RPMI7951 (cell line): ENCODE results near the gene FICD. TPM values are rescaled to one million over a fixed set of nuclear protein-coding genes. Genes with fewer than 3 reads are reported as not detected.

Source experiments
- DNase-seq: peaks from one replicate; pipeline ENCODE4 v3.0.0-alpha.2; 2012; ENCODE audit warnings: low read depth
- total RNA-seq: library from RNA; depleted of rRNA; stranded (reverse); fragments of >200 nt; shearing (Covaris generic); gene quantifications from 2 replicates; pipeline ENCODE4 v1.2.3, GENCODE V29; 2014; rRNA removed

Gene FICD
- total RNA-seq, 1 experiment from 2014 or later: 3.5 TPM

DNA sequence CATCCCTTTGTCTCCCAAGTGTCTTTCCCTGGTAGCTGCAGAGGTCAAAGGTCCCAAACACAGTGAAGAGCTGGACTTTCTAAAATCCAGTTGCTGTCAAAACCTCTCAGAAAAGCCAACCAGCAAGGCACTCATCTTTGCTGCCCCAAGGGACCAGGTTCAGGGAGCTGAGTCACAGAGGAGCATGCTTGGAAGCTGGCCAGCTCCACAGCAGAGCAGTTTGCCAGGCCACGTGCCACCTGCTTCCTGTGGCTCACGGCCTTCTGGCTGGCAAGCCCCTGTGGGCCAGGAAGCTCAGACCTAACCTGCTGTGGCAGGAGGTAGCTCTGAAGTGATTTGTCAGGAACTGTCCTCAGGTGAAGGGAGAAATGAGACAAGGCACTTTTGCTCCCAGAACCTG, 50.9 kb downstream of the FICD start:
- DNase-seq: peak; percentile 87

DNA sequence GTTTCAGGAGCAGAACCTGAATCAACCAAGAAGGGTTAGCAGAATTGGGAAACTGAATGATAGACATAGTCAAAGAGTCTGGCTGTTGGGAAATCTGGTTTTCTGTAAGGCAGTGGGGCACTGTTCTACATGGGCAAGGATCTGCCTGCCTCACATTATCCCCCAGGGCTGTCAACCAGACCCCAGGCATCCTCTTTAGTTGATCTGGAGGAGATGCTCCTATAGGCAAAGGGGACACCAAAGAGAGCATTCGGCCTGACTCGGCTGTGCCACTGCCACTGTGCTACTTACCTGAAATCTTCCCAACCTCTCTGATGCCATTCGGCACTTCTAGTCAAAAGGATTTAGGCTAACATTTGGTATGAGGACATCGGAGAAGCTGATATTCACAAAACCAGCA, 51.4 kb downstream of the FICD start:
- DNase-seq: no peak

DNA sequence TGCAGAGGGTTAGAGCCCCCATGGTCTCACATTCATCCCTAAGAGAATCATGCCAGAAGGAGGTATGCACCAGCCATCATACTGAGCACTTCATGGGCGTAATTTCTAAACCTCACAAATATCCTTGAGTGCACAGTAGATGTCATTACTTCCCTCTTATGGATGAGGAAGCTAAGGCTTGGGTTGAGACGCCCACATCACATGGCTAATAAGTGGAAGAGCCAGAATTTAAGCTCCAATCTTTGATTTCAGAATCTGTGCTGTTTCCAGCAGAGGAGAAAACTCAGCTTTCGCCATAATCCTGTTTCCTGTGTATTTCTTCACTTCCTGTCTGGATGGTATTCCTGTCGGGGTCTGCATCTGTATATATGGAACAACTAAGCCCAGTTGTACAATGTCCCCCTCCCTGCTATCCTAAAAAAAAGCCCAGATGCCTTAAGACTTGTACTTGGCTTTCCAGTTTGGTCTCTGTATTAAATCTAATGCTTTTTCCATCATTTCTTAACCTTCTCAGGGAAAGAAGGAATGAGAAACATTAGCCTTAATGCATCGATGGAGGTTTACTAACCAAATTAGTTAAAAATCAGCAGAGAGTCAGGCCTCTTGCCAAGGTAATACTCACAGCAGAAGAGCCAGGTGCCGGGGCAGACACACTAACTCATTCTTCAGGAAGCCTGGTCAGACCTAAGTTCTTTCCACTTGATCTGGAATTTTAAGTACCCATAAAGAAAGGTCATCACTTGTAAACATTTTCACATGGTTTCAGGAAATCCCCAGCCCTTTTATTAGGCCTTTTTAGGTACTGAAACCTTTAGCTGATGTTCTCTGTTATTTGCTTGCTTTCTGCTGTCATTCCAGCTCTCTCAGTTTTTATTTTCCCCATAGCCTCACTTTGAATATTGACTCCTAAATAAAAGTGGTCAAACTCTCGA, 52.6 kb downstream of the FICD start:
- DNase-seq: no peak

DNA sequence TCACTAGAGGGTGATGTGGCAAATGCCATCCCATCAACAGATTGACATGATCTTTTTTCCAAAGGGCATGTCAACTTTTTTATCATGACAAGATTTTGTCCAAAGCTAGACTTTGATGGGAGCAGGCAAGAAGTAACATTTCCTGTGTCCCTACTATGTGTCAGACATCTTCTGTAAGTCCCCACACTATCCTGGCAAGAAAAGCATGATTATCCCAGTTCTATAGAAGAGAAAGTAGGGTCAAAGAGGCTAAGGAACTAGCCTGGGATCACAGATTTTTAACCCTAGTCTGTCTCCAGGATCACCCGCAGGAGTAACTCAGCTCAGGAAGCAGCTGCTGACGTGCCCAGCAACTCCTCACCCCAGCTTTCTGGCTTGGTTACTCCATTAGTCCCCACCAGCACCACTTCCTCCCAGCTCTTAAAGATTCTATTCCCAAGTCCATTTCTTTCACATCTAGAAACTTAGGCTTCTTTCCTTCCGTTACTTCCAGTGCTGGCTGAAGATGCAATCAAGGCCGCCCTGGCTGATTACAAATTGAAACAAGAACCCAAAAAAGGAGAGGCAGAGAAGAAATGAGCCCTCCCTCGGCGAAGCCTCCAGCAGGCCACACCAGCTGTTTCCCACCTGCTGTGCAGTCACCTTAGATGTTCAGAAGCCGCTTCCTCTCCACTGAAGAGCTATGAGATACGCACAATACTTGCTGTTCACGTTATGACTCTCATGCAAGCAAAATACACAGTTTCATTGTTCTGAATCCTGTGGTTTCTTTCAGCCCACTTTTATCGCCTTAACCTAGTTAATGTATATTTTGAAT, 53.5 kb downstream of the FICD start:
- no peak for DNase-seq

Other genes with a start within 250 kb of the FICD start
- gene CMKLR1, start 176.0 kb upstream of the FICD start, total RNA-seq: 34.5 and 43.6 TPM in 2 replicates
- gene SART3, start 45.9 kb downstream of the FICD start, total RNA-seq: 32.5 and 37.6 TPM in 2 replicates
- gene ISCU, start 47.3 kb downstream of the FICD start, total RNA-seq: 120 and 127 TPM in 2 replicates
- 173 and 232 TPM in 2 replicates for gene TMEM119, start 82.8 kb downstream of the FICD start, total RNA-seq
- gene SELPLG, start 118.6 kb downstream of the FICD start, total RNA-seq: 0.88 and 1.7 TPM in 2 replicates
- 84.3 and 91.2 TPM in 2 replicates for gene CORO1C, start 216.2 kb downstream of the FICD start, total RNA-seq